HEK293 (cell line): ENCODE results near the gene GRIK2.

ENCODE experiments used
- CTCF ChIA-PET: fragments of 350-600 bp; formaldehyde crosslinking; extraction: SDS; loops from one replicate; lab custom pipeline; 2021; ENCODE audit warnings: antibody characterized with exemption; lab: Yijun Ruan, JAX
- POLR2A ChIA-PET: fragments of 300-600 bp; formaldehyde crosslinking; extraction: SDS; loops from one replicate; lab custom pipeline; 2020; ENCODE audit warnings: antibody characterized with exemption, inconsistent platforms; lab: Yijun Ruan, JAX
- H3K27ac ChIP-seq: fragments of 200-500 bp; sonication (Bioruptor generic); 2 replicates; pipeline ENCODE4 v1.5.1; 2014; ENCODE audit warnings: low read depth, low read length, control low read depth, inconsistent platforms; ENCODE audit errors: extremely low read depth
- H3K36me3 ChIP-seq, 2 experiments: fragments of 200-500 bp in 1 of 2; sonication (Bioruptor generic) in 1 of 2; 1 replicate in 1 of 2; 2 replicates in 1 of 2; pipeline ENCODE4 v1.5.1; 2014 to 2017; ENCODE audit warnings: inconsistent platforms in 2 of 2, low read length in 2 of 2; ENCODE audit not compliant: control insufficient read depth in 2 of 2, insufficient read depth in 1 of 2
- H3K4me1 ChIP-seq: fragments of 200-500 bp; sonication (Bioruptor generic); 2 replicates; pipeline ENCODE4 v1.5.1; 2014; ENCODE audit warnings: mild to moderate bottlenecking, low read length, inconsistent platforms; ENCODE audit not compliant: control insufficient read depth, insufficient read depth
- H3K4me3 ChIP-seq: 2 replicates; pipeline ENCODE4 v1.5.1; 2011; ENCODE audit warnings: low read depth, mild to moderate bottlenecking, control low read depth, low read length, moderate library complexity
- H3K9me3 ChIP-seq: fragments of 200-500 bp; sonication (Bioruptor generic); 2 replicates; pipeline ENCODE4 v1.5.1; 2014; ENCODE audit warnings: low read depth, low read length, inconsistent platforms; ENCODE audit not compliant: control insufficient read depth, insufficient read depth
- ELK4 ChIP-seq: IDR thresholded peaks from 2 replicates; pipeline ENCODE4 v1.6.1; 2011; ENCODE audit warnings: mild to moderate bottlenecking, low read depth, low read length, borderline replicate concordance
- IKZF3 ChIP-seq: fragments of 450-650 bp; IDR thresholded peaks from 2 replicates; pipeline ENCODE4 v1.5.0; 2018; ENCODE audit warnings: missing biosample characterization, mild to moderate bottlenecking, missing genetic modification characterization, moderate library complexity
- KLF16 ChIP-seq: fragments of 450-650 bp; formaldehyde crosslinking; IDR thresholded peaks from 2 replicates; pipeline ENCODE4 v1.5.1; 2017; ENCODE audit warnings: missing biosample characterization, missing genetic modification characterization
- KLF9 ChIP-seq: fragments of 450-650 bp; formaldehyde crosslinking; IDR thresholded peaks from 2 replicates; pipeline ENCODE4 v1.5.1; 2016; ENCODE audit warnings: missing biosample characterization, missing genetic modification characterization, low read depth
- MYNN ChIP-seq: fragments of 450-650 bp; formaldehyde crosslinking; IDR thresholded peaks from 2 replicates; pipeline ENCODE4 v1.5.1; 2016; ENCODE audit warnings: missing biosample characterization, missing genetic modification characterization, borderline replicate concordance
- PRDM1 ChIP-seq: fragments of 450-650 bp; formaldehyde crosslinking; IDR thresholded peaks from 2 replicates; pipeline ENCODE4; 2016; ENCODE audit warnings: missing biosample characterization, missing genetic modification characterization
- RBAK ChIP-seq: fragments of 450-650 bp; formaldehyde crosslinking; IDR thresholded peaks from 2 replicates; pipeline ENCODE4 v1.5.1; 2016; ENCODE audit warnings: missing biosample characterization, missing genetic modification characterization
- REST ChIP-seq: fragments of 450-650 bp; formaldehyde crosslinking; IDR thresholded peaks from 2 replicates; pipeline ENCODE4 v1.5.1; 2016; ENCODE audit warnings: missing biosample characterization, missing genetic modification characterization
- SP2 ChIP-seq: fragments of 450-650 bp; formaldehyde crosslinking; IDR thresholded peaks from 2 replicates; pipeline ENCODE4 v1.5.1; 2016; ENCODE audit warnings: missing biosample characterization, missing genetic modification characterization
- WT1 ChIP-seq: fragments of 450-650 bp; formaldehyde crosslinking; IDR thresholded peaks from 2 replicates; pipeline ENCODE4 v1.5.1; 2016; ENCODE audit warnings: missing biosample characterization, missing genetic modification characterization
- ZFP3 ChIP-seq: fragments of 450-650 bp; formaldehyde crosslinking; IDR thresholded peaks from 2 replicates; pipeline ENCODE4 v1.5.1; 2016; ENCODE audit warnings: low read depth, missing biosample characterization, missing genetic modification characterization
- ZNF10 ChIP-seq: fragments of 450-650 bp; formaldehyde crosslinking; IDR thresholded peaks from 2 replicates; pipeline ENCODE4 v1.5.1; 2017; ENCODE audit warnings: missing biosample characterization, missing genetic modification characterization
- ZNF112 ChIP-seq: fragments of 450-650 bp; formaldehyde crosslinking; IDR thresholded peaks from 2 replicates; pipeline ENCODE4 v1.5.0; 2017; ENCODE audit warnings: missing biosample characterization, missing genetic modification characterization
- ZNF16 ChIP-seq: fragments of 450-650 bp; formaldehyde crosslinking; IDR thresholded peaks from 2 replicates; pipeline ENCODE4 v1.5.1; 2016; ENCODE audit warnings: low read depth, missing biosample characterization, missing genetic modification characterization
- ZNF19 ChIP-seq: fragments of 450-650 bp; formaldehyde crosslinking; IDR thresholded peaks from 2 replicates; pipeline ENCODE4; 2016; ENCODE audit warnings: missing biosample characterization, missing genetic modification characterization, low read depth
- ZNF280C ChIP-seq: fragments of 450-650 bp; formaldehyde crosslinking; IDR thresholded peaks from 2 replicates; pipeline ENCODE4 v1.5.1; 2016; ENCODE audit warnings: missing biosample characterization, missing genetic modification characterization
- ZNF280D ChIP-seq: fragments of 450-650 bp; formaldehyde crosslinking; IDR thresholded peaks from 2 replicates; pipeline ENCODE4 v1.5.1; 2016; ENCODE audit warnings: missing biosample characterization, missing genetic modification characterization
- ZNF416 ChIP-seq: fragments of 450-650 bp; formaldehyde crosslinking; IDR thresholded peaks from 2 replicates; pipeline ENCODE4 v1.5.1; 2016; ENCODE audit warnings: missing biosample characterization, missing genetic modification characterization
- ZNF426 ChIP-seq: fragments of 450-650 bp; formaldehyde crosslinking; IDR thresholded peaks from 2 replicates; pipeline ENCODE4 v1.5.1; 2017; ENCODE audit warnings: missing biosample characterization, missing genetic modification characterization, mild to moderate bottlenecking, inconsistent platforms, moderate library complexity
- ZNF548 ChIP-seq: fragments of 450-650 bp; formaldehyde crosslinking; IDR thresholded peaks from 2 replicates; pipeline ENCODE4 v1.5.1; 2016; ENCODE audit warnings: missing biosample characterization, missing genetic modification characterization
- ZNF610 ChIP-seq: fragments of 450-650 bp; formaldehyde crosslinking; IDR thresholded peaks from 2 replicates; pipeline ENCODE4 v1.5.1; 2016; ENCODE audit warnings: missing biosample characterization, missing genetic modification characterization, borderline replicate concordance
- ZNF701 ChIP-seq: fragments of 450-650 bp; formaldehyde crosslinking; IDR thresholded peaks from 2 replicates; pipeline ENCODE4 v1.5.1; 2016; ENCODE audit warnings: missing biosample characterization, missing genetic modification characterization
- ZNF704 ChIP-seq: fragments of 450-650 bp; formaldehyde crosslinking; IDR thresholded peaks from 2 replicates; pipeline ENCODE4 v1.5.1; 2016; ENCODE audit warnings: missing biosample characterization, missing genetic modification characterization
- TF ChIP-seq, protein P1 (sequence below): fragments of 450-650 bp; IDR thresholded peaks from 2 replicates; pipeline ENCODE4 v1.5.1; 2018; ENCODE audit warnings: missing biosample characterization, missing genetic modification characterization

Gene GRIK2

DNA sequence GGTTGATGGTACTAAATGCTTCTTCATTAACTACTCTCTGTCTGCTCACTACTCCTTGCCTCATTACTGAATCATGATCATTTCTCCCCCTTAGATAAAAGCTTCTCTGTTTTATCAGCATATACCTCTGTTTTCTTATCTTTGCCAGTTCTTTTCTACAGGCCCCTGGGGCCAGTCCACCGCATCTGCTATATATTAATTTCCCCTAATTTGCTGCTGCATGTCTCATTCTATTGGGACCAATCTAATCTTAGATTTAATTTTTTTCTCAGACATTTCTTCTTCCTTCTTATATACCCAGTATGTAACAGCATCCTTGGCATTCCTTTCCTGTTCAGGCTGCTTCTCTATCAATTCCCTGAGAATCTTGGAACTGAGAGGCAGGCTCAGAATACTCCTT is 51.2 kb downstream of the GRIK2 start:
- Histone ChIP-seq H3K27ac (no peak overlapping the region), H3K4me1 (no peaks in the 10 kb centered on the region), H3K9me3 (no peaks in the 10 kb centered on the region), H3K36me3 (no peaks in the 10 kb centered on the region), H3K4me3 (no peak overlapping the region)
- ChIA-PET POLR2A (no interaction called here), CTCF (interaction anchor here (0.7 kb wide), 1 partner anchor 1194 kb away, joined by 4 read pairs; no protein-coding TSS in a partner anchor)
- TF ChIP-seq ELK4 (no peak), ZNF19 (tag by site-specific recombination) (no peak), ZNF701 (no peak), ZNF704 (tag by site-specific recombination) (no peak), REST (no peak), KLF16 (tag by site-specific recombination) (no peak), ZFP3 (tag by site-specific recombination) (no peak), MYNN (tag by site-specific recombination) (no peak), ZNF280C (no peak)
- TF ChIP-seq, protein P1, sequence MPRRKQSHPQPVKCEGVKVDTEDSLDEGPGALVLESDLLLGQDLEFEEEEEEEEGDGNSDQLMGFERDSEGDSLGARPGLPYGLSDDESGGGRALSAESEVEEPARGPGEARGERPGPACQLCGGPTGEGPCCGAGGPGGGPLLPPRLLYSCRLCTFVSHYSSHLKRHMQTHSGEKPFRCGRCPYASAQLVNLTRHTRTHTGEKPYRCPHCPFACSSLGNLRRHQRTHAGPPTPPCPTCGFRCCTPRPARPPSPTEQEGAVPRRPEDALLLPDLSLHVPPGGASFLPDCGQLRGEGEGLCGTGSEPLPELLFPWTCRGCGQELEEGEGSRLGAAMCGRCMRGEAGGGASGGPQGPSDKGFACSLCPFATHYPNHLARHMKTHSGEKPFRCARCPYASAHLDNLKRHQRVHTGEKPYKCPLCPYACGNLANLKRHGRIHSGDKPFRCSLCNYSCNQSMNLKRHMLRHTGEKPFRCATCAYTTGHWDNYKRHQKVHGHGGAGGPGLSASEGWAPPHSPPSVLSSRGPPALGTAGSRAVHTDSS, result no peak

DNA sequence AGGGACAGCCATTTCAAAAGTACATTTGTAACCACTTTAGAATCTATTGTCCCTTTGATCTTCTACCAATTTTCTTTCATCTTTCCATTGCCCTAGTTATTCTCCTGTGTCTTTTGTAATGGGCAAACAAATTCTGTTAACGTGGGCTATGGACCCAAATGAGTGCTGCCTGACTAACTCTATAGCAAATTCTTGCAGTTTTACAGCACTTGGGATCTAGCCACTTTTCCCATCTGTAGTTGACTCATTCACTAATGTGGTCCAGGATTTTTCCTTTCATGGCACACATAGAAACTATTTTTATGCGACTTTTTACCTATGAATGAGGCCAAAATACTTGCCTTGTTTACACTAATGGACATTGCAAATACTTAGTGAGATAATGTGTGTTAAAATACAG is 52.0 kb downstream of the GRIK2 start:
- no peak for TF ChIP-seq RBAK (tag by site-specific recombination)
- TF ChIP-seq PRDM1 (tag by site-specific recombination), result no peak
- no peak for TF ChIP-seq ZNF426 (tag by site-specific recombination)
- TF ChIP-seq ZNF10 (tag by site-specific recombination), result no peak
- no peak for TF ChIP-seq WT1 (tag by site-specific recombination)
- no peak for TF ChIP-seq IKZF3 (tag by site-specific recombination)
- TF ChIP-seq ZNF16 (tag by site-specific recombination), result no peak
- TF ChIP-seq ZNF280D, result no peak
- no peak for TF ChIP-seq ZNF548 (tag by site-specific recombination)
- TF ChIP-seq ZNF610, result no peak
- no peak for TF ChIP-seq ZNF112 (tag by site-specific recombination)
- no peak for TF ChIP-seq SP2 (tag by site-specific recombination)
- no peak for TF ChIP-seq ZNF416 (tag by site-specific recombination)
- no peak for TF ChIP-seq KLF9
- CTCF ChIA-PET, result no interaction called here
- Histone ChIP-seq H3K36me3 (no peaks in the 10 kb centered on the region), H3K4me3 (no peak overlapping the region), H3K9me3 (no peaks in the 10 kb centered on the region), H3K4me1 (no peaks in the 10 kb centered on the region), H3K27ac (no peak overlapping the region)
- POLR2A ChIA-PET, result no interaction called here
